HepG2 (cell line): Measurements from ENCODE around the gene FAM167B. TPM values are rescaled to one million over a fixed set of nuclear protein-coding genes. Genes with fewer than 3 reads are reported as not detected.

ENCODE experiments used
- CBFB ChIP-seq: sonication (generic); formaldehyde crosslinking; IDR thresholded peaks from 2 replicates; pipeline ENCODE4 v1.4.0; 2020; ENCODE audit warnings: missing genetic modification reagents
- CENPT ChIP-seq: sonication (generic); formaldehyde crosslinking; IDR thresholded peaks from 2 replicates; pipeline ENCODE4 v1.8.0; 2022; ENCODE audit warnings: low read depth, mild to moderate bottlenecking, moderate library complexity, missing genetic modification reagents
- DNMT1 ChIP-seq: sonication (generic); formaldehyde crosslinking; IDR thresholded peaks from 2 replicates; pipeline ENCODE4 v1.5.1; 2020; ENCODE audit warnings: mild to moderate bottlenecking, missing genetic modification reagents
- E2F5 ChIP-seq: sonication (generic); formaldehyde crosslinking; conservative IDR thresholded peaks from 2 replicates; pipeline ENCODE4 v1.4.0; 2020; ENCODE audit warnings: missing genetic modification reagents
- ELF1 ChIP-seq: sonication (generic); formaldehyde crosslinking; IDR thresholded peaks from 2 replicates; pipeline ENCODE4 v1.4.0; 2020; ENCODE audit warnings: missing genetic modification reagents
- FUBP1 ChIP-seq: sonication (generic); formaldehyde crosslinking; IDR thresholded peaks from 2 replicates; pipeline ENCODE4 v1.5.1; 2020; ENCODE audit warnings: missing genetic modification reagents, mild to moderate bottlenecking, borderline replicate concordance
- HIVEP1 ChIP-seq: sonication (generic); formaldehyde crosslinking; IDR thresholded peaks from 2 replicates; pipeline ENCODE4 v1.4.0; 2020; ENCODE audit warnings: mild to moderate bottlenecking, missing genetic modification reagents
- HNRNPLL ChIP-seq: fragments of 200-400 bp; formaldehyde crosslinking; IDR thresholded peaks from 2 replicates; pipeline ENCODE4 v1.6.1; 2017; ENCODE audit warnings: mild to moderate bottlenecking, low read depth, low read length; ENCODE audit not compliant: poor library complexity, severe bottlenecking
- KDM4B ChIP-seq: sonication (generic); formaldehyde crosslinking; IDR thresholded peaks from 2 replicates; pipeline ENCODE4 v1.4.0; 2020; ENCODE audit warnings: missing genetic modification reagents
- MYPOP ChIP-seq: sonication (generic); formaldehyde crosslinking; IDR thresholded peaks from 2 replicates; pipeline ENCODE4 v1.8.1; 2023; ENCODE audit warnings: mild to moderate bottlenecking, moderate library complexity, missing genetic modification reagents
- NFIC ChIP-seq: IDR thresholded peaks from 2 replicates; pipeline ENCODE4 v1.6.1; 2012; ENCODE audit warnings: mild to moderate bottlenecking, low read length, inconsistent platforms
- NFYB ChIP-seq: sonication (generic); formaldehyde crosslinking; IDR thresholded peaks from 2 replicates; pipeline ENCODE4 v1.4.0; 2020; ENCODE audit warnings: missing genetic modification reagents
- NR0B2 ChIP-seq: sonication (generic); formaldehyde crosslinking; IDR thresholded peaks from 2 replicates; pipeline ENCODE4 v1.4.0; 2020; ENCODE audit warnings: mild to moderate bottlenecking, missing genetic modification reagents
- ZBTB21 ChIP-seq: sonication (generic); formaldehyde crosslinking; IDR thresholded peaks from 2 replicates; pipeline ENCODE4 v1.4.0; 2020; ENCODE audit warnings: missing genetic modification reagents
- ZBTB43 ChIP-seq: sonication (generic); formaldehyde crosslinking; conservative IDR thresholded peaks from 2 replicates; pipeline ENCODE4 v1.4.0; 2020; ENCODE audit warnings: missing genetic modification reagents
- ZC3H13 ChIP-seq: sonication (generic); formaldehyde crosslinking; IDR thresholded peaks from 2 replicates; pipeline ENCODE4 v1.8.1; 2023; ENCODE audit warnings: mild to moderate bottlenecking, missing genetic modification reagents, moderate library complexity
- ZNF350 ChIP-seq: sonication (generic); formaldehyde crosslinking; IDR thresholded peaks from 2 replicates; pipeline ENCODE4 v1.4.0; 2020; ENCODE audit warnings: mild to moderate bottlenecking, low read depth, missing genetic modification reagents, borderline replicate concordance
- ZNF687 ChIP-seq: sonication (generic); formaldehyde crosslinking; IDR thresholded peaks from 2 replicates; pipeline ENCODE4 v1.5.1; 2020; ENCODE audit warnings: mild to moderate bottlenecking, missing genetic modification reagents, moderate library complexity
- ZNF891 ChIP-seq: sonication (generic); formaldehyde crosslinking; IDR thresholded peaks from 2 replicates; pipeline ENCODE4 v1.5.0; 2020; ENCODE audit warnings: mild to moderate bottlenecking, missing genetic modification reagents
- polyA plus RNA-seq, 8 experiments: library from polyadenylated mRNA; depleted of rRNA in 3 of 8; stranded (reverse) in 7 of 8; unstranded in 1 of 8; fragments of >200 nt; fragmentation: Illumina TruSeq in 4 of 8; extraction: Trizol in 4 of 8; gene quantifications; 2 replicates each; pipeline versions ENCODE4 v1.2.1 to v1.2.3, GENCODE V29; 2011 to 2016; ENCODE audit warnings: low read depth in 4 of 8, missing spikeins in 1 of 8, mixed read lengths in 1 of 8; ENCODE audit not compliant: insufficient read depth in 1 of 8
- total RNA-seq, 5 experiments: library from RNA; depleted of rRNA; stranded (reverse); fragments of >200 nt; fragmentation: Illumina TruSeq; extraction: Trizol; gene quantifications; 2 replicates each; pipeline ENCODE4 v1.2.3, GENCODE V29; 2016; ENCODE audit warnings: low read depth in 1 of 5

FAM167B gene
- total and polyA plus RNA-seq, 2 of the 13 experiments (the other 11 are each of a cell fraction or from before 2014, with no cell fraction given) = 0.15 to 0.70 TPM

GRCh38 chr1:32221980-32222755, 24.9 kb upstream of the FAM167B start, which contains the start of the genes EIF3I and TMEM234 (continued):
- TF ChIP-seq ZNF350 (CRISPR knock-in tag) (peak; percentile 38; the same call in 1 of the 2 replicates), ZNF687 (CRISPR knock-in tag) (peak; percentile 82), DNMT1 (CRISPR knock-in tag) (no peak), ZNF891 (peak; percentile 45; the same call in 1 of the 2 replicates), KDM4B (CRISPR knock-in tag) (no peak), ZBTB21 (CRISPR knock-in tag) (peak; percentile 89), E2F5 (CRISPR knock-in tag) (no peak), ELF1 (CRISPR knock-in tag) (peak; percentile 96), MYPOP (no peak), CENPT (CRISPR knock-in tag) (no peak), FUBP1 (no peak), NR0B2 (CRISPR knock-in tag) (peak; percentile 41; the same call in 1 of the 2 replicates), CBFB (CRISPR knock-in tag) (0 out of 2 replicates have a peak, but pooled peaks have one; percentile 16), HNRNPLL (no peak), NFIC (no peak), ZC3H13 (CRISPR knock-in tag) (0 out of 2 replicates have a peak, but pooled peaks have one; percentile 28), HIVEP1 (CRISPR knock-in tag) (no peak), NFYB (CRISPR knock-in tag) (no peak), ZBTB43 (CRISPR knock-in tag) (no peak)
